Measurements from ENCODE around the gene WDR41.

DNA sequence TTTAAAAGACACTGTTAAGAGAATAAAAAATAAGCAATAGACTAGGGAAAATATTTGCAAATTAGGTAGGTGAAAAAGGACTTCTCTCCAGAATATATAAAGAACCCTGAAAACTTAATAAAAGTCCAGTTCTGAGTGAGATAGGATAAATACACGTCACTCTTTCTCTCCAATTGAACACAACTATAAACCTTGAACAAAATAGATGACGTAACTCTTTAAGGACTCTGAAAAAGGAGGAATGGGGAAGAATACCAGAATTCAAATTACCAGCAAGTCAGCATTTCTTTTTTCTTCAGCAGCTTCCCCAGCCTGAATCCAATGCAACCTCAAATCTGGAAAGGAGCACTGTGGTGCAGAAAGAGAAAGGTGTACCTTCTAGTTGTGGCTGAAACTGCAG, 6.8 kb upstream of the WDR41 start:
- TF ChIP-seq CTCF (IDR thresholded peaks at IDR 0.05) = no peak
- TF ChIP-seq POLR2AphosphoS5 (IDR thresholded peaks at IDR 0.05) = no peak
